ENCODE data around the gene SYTL2.

DNA sequence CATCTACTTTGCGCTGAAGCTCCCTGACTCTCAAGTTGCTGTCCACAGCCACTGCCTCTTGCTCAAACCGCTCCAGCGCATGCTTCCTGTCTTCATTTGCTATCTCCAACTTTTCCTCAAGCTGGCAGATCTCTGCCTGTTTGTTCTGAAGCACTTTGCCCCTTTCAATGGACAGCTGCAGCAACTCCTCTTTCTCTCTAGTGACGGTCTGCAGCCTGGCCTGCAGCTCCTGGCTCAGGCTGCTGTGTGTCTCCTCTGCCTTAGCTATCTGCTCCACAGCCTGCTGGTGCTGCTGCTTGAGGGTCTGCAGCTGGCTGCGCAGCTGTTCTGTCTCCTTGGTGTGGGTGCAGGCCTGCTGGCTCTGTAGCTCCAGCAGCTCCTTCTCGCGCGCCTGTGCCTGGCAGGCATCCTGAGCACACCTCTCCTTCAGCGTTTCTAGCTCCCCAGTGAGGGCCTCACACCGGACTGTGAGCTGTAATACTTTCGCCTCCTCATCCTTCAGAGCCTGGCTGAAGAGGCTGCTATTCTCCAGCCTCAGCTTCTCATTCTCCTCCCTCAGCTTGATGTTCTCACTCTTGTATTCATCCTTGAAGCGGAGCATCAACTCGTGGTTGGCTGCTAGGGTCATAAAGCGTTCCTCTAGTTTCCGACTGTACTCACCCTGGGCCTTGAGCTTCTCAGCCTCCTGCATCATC is 125.7 kb downstream of the SYTL2 start:
- TF ChIP-seq CTCF (IDR thresholded peaks at IDR 0.05) (no peak), EP300 (IDR thresholded peaks at IDR 0.05; ENCODE audit: low read depth) (no peak), POLR2AphosphoS5 (IDR thresholded peaks at IDR 0.05) (no peak), POLR2A (IDR thresholded peaks at IDR 0.05) (no peak)
